ENCODE data around the gene CHRM4.
A peak's percentile ranks its signal among the peaks of the same experiment; 100 is the strongest.

DNA sequence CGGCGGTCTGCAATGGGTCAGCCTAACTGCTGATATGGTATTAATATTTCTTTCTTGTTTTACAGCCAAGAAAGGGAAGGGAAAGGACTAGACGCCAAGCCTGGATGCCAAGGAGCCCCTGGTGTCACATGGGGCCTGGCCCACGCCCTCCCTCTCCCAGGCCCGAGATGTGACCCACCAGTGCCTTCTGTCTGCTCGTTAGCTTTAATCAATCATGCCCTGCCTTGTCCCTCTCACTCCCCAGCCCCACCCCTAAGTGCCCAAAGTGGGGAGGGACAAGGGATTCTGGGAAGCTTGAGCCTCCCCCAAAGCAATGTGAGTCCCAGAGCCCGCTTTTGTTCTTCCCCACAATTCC, 8.2 kb downstream of the CHRM4 start:
- TF ChIP-seq, protein P1, sequence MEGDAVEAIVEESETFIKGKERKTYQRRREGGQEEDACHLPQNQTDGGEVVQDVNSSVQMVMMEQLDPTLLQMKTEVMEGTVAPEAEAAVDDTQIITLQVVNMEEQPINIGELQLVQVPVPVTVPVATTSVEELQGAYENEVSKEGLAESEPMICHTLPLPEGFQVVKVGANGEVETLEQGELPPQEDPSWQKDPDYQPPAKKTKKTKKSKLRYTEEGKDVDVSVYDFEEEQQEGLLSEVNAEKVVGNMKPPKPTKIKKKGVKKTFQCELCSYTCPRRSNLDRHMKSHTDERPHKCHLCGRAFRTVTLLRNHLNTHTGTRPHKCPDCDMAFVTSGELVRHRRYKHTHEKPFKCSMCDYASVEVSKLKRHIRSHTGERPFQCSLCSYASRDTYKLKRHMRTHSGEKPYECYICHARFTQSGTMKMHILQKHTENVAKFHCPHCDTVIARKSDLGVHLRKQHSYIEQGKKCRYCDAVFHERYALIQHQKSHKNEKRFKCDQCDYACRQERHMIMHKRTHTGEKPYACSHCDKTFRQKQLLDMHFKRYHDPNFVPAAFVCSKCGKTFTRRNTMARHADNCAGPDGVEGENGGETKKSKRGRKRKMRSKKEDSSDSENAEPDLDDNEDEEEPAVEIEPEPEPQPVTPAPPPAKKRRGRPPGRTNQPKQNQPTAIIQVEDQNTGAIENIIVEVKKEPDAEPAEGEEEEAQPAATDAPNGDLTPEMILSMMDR (conservative IDR thresholded peaks at IDR 0.05), result peak; percentile 49
- TF ChIP-seq EZH2 (IDR thresholded peaks at IDR 0.05; ENCODE audit: low read depth), result no peak

All from PC-9 (cell line).